ENCODE data around the gene SPRY4.
A peak's percentile ranks its signal among the peaks of the same experiment; 100 is the strongest.
"Not testable (repeated sequence)": the region's sequence is repeated elsewhere in the genome, so short reads cannot be mapped to it uniquely, and the experiment has no call there.

Gene SPRY4, protein sequence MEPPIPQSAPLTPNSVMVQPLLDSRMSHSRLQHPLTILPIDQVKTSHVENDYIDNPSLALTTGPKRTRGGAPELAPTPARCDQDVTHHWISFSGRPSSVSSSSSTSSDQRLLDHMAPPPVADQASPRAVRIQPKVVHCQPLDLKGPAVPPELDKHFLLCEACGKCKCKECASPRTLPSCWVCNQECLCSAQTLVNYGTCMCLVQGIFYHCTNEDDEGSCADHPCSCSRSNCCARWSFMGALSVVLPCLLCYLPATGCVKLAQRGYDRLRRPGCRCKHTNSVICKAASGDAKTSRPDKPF
- total RNA-seq, result 0 to 3.6 (median 0.35) reads per million in 4 experiments

DNA sequence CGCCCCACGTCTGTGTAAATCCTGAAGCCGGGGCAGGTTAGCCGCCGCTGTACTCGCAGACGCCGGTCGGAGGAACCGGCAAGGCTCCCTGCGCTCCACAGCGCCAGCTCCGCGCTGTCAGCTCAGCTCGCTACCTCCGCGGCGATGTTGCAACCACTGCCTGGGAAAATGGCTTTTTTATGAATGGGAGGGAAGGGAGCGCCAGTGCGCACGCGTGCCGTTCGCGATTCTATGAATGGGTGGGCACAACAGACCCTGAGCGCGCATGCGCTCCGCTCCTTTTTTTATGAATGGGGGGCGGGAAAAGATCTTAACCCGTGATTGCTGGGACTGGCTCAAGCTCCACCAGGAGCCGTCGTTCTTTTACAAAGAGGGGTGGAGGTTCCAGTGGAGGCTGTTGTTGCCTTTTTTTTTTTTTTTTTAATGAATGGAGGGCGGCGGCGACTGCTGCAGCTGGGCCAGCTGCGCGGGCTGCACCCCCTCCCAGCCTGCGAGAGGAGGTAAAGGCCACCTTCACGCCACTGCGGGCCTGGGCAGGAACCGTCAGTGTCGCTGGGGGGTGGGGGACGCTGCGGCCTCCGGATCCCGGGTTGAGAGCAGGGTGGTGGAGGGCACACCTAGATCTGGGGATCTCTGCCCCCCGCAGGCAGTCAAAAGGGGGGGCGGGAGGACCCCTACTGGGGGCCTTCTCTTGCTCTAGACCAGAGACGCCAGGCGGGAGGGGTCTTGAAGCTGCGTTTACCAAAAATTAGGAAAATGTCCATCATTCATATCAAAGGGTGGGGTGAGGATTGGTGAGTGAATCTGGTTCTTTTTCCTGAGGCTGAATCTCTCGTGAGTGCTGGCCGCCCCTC is at the start of gene SPRY4:
TSS of gene SPRY4 (minus strand) at position 151 of the 854 bp plus-strand sequence. CDS start 9,913 bp downstream, outside the sequence.
- DNase-seq, result peak; percentile 79

DNA sequence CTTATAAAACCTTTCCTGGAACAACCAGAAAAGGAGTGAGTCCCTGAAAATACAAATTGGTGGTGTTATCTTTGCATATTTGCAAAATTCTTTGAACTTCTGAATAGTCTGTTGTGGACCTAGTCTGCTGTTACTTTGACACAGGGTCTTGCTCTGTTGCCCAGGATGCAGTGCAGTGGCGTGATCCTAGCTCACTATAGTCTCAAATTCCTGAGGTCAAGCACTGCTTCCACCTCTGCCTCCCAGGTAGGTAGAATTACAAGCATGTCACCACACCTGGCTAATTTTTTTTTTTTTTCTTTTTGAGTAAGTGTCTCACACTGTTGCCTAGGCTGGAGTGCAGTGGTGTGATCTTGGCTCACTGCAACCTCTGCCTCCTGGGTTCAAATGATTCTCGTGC is 43.7 kb upstream of the SPRY4 start:
- no peak for DNase-seq

DNA sequence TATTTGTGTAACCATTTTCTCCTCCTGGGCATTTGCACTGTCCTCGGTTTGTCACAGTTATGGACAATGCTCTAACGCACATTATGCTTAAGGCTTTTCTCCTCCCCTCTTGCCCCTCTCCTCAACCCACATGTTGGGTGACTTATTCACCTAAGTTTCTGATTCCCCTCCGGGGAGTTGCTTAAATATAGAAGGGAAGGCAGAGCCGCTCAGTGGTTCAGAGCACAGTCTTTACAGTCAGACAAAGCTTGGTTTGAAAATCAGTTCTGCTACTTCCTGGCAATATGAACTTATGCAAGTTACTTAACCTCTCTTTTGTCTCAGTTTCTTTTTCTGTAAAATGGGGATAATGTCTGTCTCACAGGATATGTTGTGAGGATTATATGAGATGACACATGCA is 41.2 kb upstream of the SPRY4 start:
- no peak for DNase-seq

DNA sequence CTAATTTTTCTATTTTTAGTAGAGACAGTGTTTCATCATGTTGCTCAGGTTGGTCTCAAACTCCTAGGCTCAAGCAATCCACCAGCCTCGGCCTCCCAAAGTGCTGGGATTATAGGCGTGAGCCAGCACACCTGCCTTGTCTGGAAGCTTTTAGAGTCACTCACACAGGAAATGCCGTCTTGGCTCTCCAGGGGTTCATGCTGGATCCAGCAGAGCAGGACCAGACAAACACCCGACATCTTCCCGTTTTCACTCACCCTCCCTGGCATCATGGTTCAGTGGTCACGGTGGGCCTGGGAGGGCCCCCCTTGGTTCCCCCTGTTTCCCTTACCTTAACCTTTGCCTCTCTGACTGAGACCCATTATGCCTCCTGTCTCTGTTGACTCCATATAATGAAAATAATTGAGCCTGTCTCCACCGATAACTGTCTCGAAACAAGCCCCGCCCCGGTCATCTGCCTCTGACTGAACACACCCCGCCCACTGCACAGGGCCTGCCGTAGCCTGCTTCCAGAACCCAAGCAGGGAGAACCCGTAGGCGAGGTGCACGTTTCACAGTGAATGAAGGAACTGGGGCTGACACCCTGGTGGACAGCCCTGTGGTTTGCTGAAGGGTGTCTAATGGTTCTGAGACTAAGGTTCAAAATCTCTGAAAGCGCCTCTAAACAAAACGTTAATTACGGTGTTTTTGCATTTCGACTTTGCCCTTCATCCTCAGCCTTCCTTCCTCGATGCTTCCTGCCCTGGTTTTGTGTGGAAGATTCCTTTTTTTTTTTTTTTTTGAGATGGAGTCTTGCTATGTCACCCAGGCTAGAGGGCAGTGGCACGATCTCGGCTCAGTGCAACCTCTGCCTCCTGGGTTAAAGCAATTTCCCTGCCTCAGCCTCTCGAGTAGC is 39.7 kb upstream of the SPRY4 start:
- no peak for DNase-seq

GRCh38 chr5:142363619-142363963 is 38.8 kb upstream of the SPRY4 start:
- DNase-seq, result no peak

DNA sequence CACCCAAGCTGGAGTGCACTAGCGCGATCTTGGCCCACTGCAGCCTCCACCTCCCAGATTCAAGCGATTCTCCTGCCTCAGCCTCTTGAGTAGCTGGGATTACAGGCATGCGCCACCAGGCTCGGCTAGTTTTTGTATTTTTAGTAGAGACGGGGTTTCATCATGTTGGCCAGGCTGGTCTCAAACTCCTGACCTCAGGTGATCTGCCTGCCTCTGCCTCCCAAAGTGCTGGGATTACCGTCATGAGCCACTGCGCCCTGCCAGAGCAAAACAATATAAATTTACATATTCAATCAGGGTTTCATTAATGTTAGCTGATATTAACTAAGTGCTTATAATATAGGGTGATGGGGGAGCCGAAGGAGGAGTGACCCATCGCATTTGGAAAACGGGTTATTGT is 37.4 kb upstream of the SPRY4 start:
- DNase-seq, result not testable (repeated sequence)

- DNase-seq, result no peak
Observed at GRCh38 chr5:142360607-142361120, 35.8 kb upstream of the SPRY4 start.

DNA sequence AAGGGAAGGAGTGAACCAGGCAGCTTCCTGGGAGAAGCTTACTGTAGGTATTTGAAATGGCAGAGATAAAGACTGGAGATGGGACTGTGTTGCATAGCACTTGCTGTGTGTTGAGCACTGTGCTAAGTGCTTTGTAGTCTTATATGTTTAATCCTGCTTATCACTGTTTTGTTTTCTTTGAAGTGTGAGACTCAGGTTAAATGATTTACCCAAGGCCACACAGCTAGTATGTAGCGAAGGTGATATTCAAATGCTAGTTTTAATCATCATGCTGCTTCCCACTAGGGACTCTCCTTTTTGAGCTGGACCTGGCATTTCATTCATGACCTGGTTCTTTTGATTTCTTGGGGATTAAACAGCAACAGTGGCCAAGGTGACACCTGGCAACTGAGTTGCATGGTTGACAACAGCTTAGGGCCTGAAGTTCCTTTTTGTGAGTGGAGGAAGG is 35.3 kb upstream of the SPRY4 start:
- DNase-seq, result no peak

GRCh38 chr5:142358648-142359047 is 33.8 kb upstream of the SPRY4 start:
- no peak for DNase-seq

DNA sequence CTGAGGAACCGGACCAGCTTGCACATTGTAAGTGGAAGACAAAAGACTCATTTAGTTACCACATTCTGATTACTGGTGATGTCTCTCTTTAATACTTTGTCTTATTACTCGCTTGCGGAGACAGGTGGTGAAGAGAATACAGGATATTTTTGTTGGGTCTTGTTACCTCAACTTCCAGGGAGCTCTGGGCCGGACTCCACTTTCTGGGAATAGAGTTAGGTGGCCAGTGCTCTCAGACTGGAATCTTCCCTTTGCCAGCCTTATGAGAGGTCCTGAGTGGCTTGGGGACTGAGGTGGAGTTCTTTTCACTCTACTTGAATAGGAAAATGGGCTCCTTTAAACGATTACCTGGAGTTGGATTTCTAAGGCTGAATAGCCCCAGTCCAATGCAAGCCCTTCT is 33.3 kb upstream of the SPRY4 start:
- no peak for DNase-seq

DNA sequence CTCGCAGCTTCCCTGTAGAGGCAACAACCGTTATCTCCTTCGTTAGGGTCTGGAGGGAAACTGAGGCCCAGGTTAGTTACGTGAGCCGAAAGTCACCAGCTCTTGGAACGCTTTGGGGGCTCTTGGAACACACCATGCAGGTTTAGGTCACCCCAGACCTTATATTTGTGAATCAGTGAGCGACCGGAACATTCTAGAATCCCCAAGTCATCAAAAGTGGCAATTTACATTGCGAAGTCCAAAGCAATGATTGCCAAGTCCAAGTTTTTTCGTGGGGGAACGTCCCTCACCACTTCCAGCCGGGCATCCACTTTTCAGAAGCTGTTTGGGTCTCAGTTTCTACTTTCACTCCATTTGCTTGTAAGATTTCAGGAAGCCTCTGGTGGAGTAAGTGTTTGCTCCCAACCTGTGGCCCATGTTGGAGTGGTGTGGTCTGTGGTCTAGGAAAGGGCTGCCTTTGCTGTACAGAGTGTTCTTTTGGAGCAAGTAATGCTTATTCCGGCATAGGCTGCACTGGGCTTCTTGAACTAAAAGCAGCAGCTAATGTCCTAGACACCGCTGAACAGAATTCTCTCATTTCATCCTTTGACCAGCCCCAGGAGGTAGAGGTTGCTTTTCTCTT is 32.8 kb upstream of the SPRY4 start:
- no peak for DNase-seq

- peak; percentile 68 for DNase-seq
Observed at GRCh38 chr5:142356716-142357468, 32.1 kb upstream of the SPRY4 start.

- DNase-seq, result no peak
Observed at GRCh38 chr5:142356349-142356715, 31.5 kb upstream of the SPRY4 start.

- DNase-seq, result no peak
Observed at GRCh38 chr5:142353071-142353472, 28.3 kb upstream of the SPRY4 start.

DNA sequence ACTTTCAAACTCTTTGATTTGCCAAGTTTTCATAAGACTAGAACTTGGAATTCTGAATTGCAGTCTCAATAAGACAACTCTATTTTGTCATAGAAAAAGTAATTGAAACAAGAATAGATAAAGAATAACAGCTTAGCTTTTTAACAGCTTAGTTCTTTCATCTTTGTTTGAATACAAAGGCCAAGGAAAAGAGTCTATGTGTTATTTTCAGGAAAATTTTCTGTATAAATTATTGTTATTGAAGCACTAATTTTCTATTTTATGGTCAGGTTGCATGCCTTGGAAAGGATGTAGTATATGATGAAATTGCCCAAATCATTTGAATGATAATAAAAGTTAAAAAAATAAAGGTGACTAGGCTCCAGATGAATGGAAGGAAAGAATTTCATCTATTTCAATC is 25.2 kb upstream of the SPRY4 start:
- DNase-seq, result no peak

DNA sequence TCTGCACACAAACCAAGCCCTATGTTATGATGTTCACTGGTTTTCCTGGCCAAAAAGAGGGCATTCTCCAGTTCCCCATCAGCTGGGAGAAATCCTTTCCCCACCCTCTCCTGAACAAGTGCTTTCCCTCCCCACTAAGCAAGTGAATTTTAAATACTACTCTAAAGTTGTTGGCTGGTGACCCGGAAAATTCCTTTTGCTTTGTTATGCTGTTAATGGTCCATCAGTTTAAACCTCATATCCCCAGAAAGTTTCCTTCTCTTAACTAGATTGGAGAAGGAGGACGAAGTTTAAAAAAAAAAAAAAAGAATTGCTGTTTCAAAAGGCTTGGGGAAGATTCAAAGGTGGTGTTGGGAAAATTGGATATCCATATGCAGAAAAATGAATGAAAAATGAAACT is 21.9 kb upstream of the SPRY4 start:
- no peak for DNase-seq

GRCh38 chr5:142344915-142345314 is 20.1 kb upstream of the SPRY4 start:
- not testable (repeated sequence) for DNase-seq

DNA sequence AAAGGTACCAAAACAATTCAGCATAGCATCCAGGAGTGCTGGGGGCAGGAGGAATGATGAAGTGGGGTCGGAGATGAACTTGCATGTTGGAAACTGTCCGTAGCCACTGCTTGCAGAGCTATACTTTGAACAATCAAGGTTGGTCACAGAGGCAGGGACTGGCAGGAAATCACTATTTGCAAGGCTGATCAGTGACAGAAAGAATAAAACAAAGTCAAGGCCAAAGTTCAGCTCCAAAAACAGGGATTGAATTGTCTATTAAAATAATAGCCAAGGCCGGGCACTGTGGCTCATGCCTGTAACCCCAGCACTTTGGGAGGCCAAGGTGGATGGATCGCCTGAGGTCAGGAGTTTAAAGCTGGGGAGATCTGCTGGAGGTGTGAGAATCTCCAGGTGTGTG is 18.7 kb upstream of the SPRY4 start:
- DNase-seq, result no peak

DNA sequence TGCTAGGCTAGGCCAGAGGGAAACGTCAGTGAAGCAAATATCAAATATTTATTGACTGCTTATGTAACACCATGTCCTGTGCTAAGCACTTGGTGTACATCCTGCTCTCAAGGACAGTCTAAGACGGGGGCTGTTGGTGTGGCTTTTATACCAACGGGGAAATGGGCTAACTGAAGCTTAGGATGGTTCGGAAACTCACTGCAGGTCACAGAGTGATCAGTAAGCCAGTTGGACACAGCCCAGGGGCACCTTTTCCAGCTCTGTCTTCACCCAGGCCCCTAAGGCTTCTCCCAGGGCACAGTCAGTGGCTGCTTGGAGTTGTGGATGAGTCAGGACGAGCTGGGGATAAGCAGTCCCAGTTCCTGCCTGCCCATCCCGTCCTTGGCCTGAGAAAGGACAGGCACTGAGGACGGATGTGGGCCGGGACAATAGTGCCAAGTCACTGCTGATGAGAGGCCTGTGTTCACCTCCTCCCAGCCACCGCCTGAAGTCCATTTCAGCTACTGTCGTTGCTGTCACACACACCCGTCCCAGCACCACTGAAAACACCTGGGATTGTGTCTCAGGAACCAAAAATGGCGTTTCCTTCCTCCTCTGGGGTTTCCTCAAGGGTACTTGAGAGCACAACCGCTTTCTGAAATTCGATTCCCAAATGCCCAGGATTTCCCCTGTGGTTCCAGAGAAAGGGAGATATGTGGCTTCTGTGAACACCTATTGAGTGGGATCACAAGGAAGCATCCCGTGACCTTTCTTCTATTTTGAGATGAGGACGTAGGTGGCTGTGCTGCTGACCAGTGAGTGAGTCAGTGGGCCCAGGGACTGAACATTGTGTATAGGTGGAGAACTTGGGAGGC is 17.5 kb upstream of the SPRY4 start:
- no peak for DNase-seq

- no peak for DNase-seq
Observed at GRCh38 chr5:142339781-142340180, 15.0 kb upstream of the SPRY4 start.

DNA sequence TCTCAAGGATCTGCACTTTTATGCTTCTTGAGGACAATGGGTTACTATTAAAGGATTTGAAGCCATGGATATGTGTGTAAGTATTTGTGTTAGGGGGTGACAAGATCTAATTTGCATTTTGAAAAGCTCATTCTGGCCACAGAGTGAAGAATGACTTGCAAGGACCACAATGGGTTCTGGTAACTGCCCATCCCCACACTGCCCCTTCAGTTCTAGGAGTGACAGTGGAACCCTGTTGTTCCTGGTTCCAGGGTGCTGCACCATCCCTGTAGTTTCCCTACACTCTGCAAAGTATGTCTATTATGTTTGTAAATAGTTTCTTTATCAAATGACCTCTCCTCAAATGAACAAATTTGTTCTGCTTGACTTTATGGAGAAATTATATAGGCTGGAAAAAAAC is 9.7 kb upstream of the SPRY4 start:
- DNase-seq, result no peak
